ENCODE measurements around the gene FALEC.
A peak's percentile ranks its signal among the peaks of the same experiment; 100 is the strongest.
"Not testable (repeated sequence)": the region's sequence is repeated elsewhere in the genome, so short reads cannot be mapped to it uniquely, and the experiment has no call there.

The FALEC gene

GRCh38 chr1:150576794-150577556, 61.4 kb downstream of the FALEC start:
- TF ChIP-seq, protein P1, sequence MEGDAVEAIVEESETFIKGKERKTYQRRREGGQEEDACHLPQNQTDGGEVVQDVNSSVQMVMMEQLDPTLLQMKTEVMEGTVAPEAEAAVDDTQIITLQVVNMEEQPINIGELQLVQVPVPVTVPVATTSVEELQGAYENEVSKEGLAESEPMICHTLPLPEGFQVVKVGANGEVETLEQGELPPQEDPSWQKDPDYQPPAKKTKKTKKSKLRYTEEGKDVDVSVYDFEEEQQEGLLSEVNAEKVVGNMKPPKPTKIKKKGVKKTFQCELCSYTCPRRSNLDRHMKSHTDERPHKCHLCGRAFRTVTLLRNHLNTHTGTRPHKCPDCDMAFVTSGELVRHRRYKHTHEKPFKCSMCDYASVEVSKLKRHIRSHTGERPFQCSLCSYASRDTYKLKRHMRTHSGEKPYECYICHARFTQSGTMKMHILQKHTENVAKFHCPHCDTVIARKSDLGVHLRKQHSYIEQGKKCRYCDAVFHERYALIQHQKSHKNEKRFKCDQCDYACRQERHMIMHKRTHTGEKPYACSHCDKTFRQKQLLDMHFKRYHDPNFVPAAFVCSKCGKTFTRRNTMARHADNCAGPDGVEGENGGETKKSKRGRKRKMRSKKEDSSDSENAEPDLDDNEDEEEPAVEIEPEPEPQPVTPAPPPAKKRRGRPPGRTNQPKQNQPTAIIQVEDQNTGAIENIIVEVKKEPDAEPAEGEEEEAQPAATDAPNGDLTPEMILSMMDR (IDR thresholded peaks at IDR 0.05; ENCODE audit: borderline replicate concordance, control extremely low read depth, extremely low read depth, insufficient read depth, missing control alignments), result no peak
- no peak for DNase-seq (ENCODE audit: low spot score)
- in situ Hi-C loops (cut with MboI; ENCODE audit: low sequenced_read_pairs, unreplicated experiment), result no loop called here

DNA sequence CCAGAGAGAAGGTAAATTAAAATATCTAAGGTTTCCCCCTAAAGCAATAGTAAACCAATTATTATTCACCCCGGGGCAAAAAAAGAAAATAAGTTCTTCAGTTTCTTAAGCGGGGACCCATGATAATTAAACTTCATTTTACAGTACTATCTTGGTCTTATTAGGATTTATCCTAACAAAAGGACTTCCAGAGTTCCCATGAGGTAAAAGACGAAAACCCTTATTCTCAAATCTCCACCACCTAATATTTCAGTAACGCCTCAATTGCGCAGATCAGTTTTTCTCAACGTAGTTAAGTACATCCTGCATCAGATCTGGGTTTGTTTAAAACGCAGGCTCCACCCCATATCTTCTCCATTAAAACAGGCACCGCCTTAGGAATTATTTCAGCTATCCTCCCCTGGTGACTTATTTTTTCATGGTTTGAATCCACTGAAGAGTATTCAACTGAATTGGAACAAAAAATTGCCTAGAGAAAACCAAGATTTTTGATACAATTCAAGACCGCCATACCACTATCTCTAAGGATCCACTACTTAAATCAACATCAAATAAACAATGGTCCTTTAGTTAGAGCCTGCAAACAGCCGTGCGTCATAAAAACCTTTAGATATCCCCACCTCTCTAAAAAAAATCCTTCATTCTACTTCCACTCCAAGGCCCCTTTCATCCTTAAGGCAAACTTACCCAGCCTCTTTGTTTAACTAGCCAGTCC, 62.2 kb downstream of the FALEC start:
- in situ Hi-C loops (cut with MboI; ENCODE audit: low sequenced_read_pairs, unreplicated experiment), result no loop called here
- no peak for DNase-seq (ENCODE audit: low spot score)
- TF ChIP-seq, protein P1 (IDR thresholded peaks at IDR 0.05; ENCODE audit: borderline replicate concordance, control extremely low read depth, extremely low read depth, insufficient read depth, missing control alignments), result no peak

DNA sequence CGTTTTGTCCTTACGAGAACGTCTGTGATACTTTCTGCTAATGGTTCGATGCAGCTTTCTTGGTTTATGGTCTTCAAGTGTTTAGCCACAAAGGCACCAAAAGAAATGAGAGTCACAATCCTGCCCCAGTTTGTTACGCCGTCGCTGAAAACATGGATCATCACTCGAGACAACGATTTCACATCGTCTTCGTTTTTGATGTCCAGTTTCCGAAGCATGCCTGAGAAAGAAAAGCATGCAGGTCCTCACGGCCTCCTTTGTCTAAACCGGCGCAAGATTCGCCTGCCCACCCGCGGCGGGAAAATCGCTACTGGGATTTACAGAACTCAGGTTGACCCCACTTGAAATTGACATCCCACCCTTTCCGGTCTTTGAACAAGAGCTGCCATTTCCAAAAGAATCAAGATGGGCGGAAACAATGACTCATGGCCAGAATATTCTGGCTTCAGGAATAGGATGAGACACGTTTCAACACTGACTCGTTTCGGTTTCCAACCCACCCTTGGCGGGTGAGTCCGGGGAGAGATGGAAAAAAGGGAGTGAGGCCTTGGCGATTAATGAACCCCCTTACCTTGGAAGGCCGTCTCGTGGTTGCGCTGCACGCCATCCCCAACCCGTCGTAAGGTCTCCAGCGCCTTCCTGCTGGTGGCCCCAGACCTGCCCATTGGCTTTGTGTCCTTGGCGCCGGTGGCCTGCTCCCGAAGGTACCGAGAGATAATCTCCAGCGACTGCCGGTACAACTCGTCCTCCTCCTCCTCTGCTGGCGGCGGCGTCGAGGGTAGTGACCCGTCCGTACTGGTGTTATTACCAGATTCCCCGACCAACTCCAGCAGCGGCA, 62.9 kb downstream of the FALEC start:
- in situ Hi-C loops (cut with MboI; ENCODE audit: low sequenced_read_pairs, unreplicated experiment), result no loop called here
- TF ChIP-seq, protein P1 (IDR thresholded peaks at IDR 0.05; ENCODE audit: borderline replicate concordance, control extremely low read depth, extremely low read depth, insufficient read depth, missing control alignments), result no peak
- peak; percentile 18 for DNase-seq (ENCODE audit: low spot score)

GRCh38 chr1:150579110-150579944, 63.8 kb downstream of the FALEC start, which contains the start of gene MCL1:
MCL1 (minus strand) TSS chr1:150579610; CDS start chr1:150579530, 80 bp downstream.
- DNase-seq (ENCODE audit: low spot score), result peak; percentile 96
- in situ Hi-C loops (cut with MboI; ENCODE audit: low sequenced_read_pairs, unreplicated experiment), result no loop called here
- TF ChIP-seq, protein P1 (IDR thresholded peaks at IDR 0.05; ENCODE audit: borderline replicate concordance, control extremely low read depth, extremely low read depth, insufficient read depth, missing control alignments), result no peak

DNA sequence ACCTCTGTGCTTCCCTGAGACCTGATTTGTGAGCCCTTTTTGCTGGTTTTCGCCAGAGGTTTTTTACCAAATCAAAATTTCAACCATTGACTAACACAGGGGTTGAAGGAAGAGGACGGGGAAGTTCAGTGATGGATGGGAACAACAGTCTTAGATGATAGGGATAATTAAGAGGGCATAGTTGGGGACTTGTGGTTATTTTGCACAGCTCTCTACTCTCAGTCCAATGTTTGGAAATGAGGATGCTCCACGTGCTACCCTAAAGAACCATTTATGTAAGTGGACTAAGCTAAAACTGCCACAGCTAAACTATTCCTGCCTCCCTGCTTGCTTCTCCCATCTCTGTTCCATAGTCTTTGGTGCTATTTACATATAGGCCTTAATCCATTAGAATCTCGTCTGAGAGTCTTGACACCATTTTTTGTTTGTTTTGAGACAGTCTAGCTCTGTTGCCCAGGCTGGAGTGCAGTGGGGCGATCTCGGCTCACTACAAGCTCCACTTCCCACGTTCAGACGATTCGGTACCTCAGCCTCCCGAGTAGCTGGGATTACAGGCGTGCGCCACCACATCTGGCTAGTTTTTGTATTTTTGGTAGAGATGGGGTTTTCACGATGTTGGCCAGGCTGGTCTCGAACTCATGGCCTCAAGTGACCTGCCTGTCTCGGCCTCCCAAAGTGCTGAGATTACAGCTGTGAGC, 64.5 kb downstream of the FALEC start:
- in situ Hi-C loops (cut with MboI; ENCODE audit: low sequenced_read_pairs, unreplicated experiment), result no loop called here
- no peak for DNase-seq (ENCODE audit: low spot score)

GRCh38 chr1:150580966-150581365, 65.4 kb downstream of the FALEC start:
- DNase-seq (ENCODE audit: low spot score); in situ Hi-C loops (cut with MboI; ENCODE audit: low sequenced_read_pairs, unreplicated experiment): not testable (repeated sequence)

More for the DNA sequence above, 64.5 kb downstream of the FALEC start:
- TF ChIP-seq, protein P1 (IDR thresholded peaks at IDR 0.05; ENCODE audit: borderline replicate concordance, control extremely low read depth, extremely low read depth, insufficient read depth, missing control alignments), result no peak

DNA sequence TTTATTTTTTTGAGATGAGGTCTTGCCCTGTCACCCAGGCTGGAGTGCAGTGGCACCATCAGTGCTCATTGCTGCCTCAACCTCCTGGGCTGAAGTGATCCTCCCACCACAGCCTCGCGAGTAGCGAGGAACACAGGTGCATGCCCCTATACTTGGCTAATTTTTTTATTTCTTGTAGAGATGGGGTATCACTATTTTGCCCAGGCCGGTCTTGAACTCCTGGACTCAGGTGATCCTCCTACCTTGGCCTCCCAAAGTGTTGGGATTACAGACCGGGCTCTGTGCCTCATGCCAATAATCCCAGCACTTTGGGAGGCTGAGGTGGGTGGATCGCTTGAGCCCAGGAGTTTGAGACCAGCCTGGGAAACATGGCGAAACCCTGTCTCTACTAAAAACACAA, 65.9 kb downstream of the FALEC start:
- in situ Hi-C loops (cut with MboI; ENCODE audit: low sequenced_read_pairs, unreplicated experiment); DNase-seq (ENCODE audit: low spot score): not testable (repeated sequence)

DNA sequence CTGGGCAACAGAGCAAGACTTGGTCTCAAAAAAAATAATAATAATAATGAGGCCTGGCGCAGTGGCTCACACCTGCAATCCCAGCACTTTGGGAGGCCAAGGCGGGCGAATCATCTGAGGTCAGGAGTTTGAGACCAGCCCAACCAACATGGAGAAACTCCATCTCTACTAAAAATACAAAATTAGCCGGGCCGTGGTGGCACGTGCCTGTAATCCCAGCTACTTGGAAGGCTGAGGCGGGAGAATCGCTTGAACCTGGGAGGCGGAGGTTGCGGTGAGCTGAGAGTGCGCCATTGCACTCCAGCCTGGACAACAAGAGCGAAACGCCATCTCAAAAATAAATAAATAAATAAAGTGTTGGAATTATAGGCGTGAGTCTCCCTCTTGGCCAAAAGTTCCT, 66.4 kb downstream of the FALEC start:
- not testable (repeated sequence) for DNase-seq (ENCODE audit: low spot score)

More for the DNA sequence above, 66.4 kb downstream of the FALEC start:
- in situ Hi-C loops (cut with MboI; ENCODE audit: low sequenced_read_pairs, unreplicated experiment), result not testable (repeated sequence)
